Stimulated activated naive B cell treated with anti-CD40 and anti-IgM and Interleukin-4, amounts not matched to agents 10 μg/mL and 1 μg/mL and 100 μg/mL, for 72 hours (primary cell): ENCODE data around the gene POU2F1.
A peak's percentile ranks its signal among the peaks of the same experiment; 100 is the strongest.
"Not testable (repeated sequence)": the region's sequence is repeated elsewhere in the genome, so short reads cannot be mapped to it uniquely, and the experiment has no call there.

Experiments used
- ATAC-seq, 2 donors: fragments of 150-1000 bp; cut with Tn5 transposase; replicated peaks; 2 replicates each; pipeline ENCODE4 v1.10.0; 2021; ENCODE audit warnings: moderate library complexity in 1 of 2
- DNase-seq: peaks from one replicate; pipeline ENCODE4 v3.0.0; 2021
- H3K27ac Mint-ChIP-seq: one replicate; pipeline ENCODE4 v1.8.0; 2022; ENCODE audit warnings: mild to moderate bottlenecking, mixed read lengths
- H3K27me3 Mint-ChIP-seq, 2 donors: one replicate each; pipeline ENCODE4 v1.8.0; 2022; ENCODE audit warnings: mixed read lengths in 2 of 2
- H3K36me3 Mint-ChIP-seq, 2 donors: one replicate each; pipeline ENCODE4 v1.8.0; 2022; ENCODE audit warnings: mixed read lengths in 2 of 2, mild to moderate bottlenecking in 1 of 2
- H3K4me1 Mint-ChIP-seq, 2 donors: one replicate each; pipeline ENCODE4 v1.8.0; 2022; ENCODE audit warnings: mixed read lengths in 2 of 2, mild to moderate bottlenecking in 1 of 2
- H3K4me3 Mint-ChIP-seq, 2 donors: one replicate each; pipeline ENCODE4 v1.8.0; 2022; ENCODE audit warnings: mild to moderate bottlenecking in 2 of 2, mixed read lengths in 2 of 2, moderate library complexity in 1 of 2
- H3K9me3 Mint-ChIP-seq, 2 donors: one replicate each; pipeline ENCODE4 v1.8.0; 2022; ENCODE audit warnings: mixed read lengths in 2 of 2, mild to moderate bottlenecking in 1 of 2

POU2F1 gene

GRCh38 chr1:167197236-167197635 lies 23.4 kb upstream of the POU2F1 start:
- Mint-ChIP-seq H3K9me3 (no peaks in the 10 kb centered on the region), H3K27me3 (peaks cover 0 to 5% of the 10 kb centered on the region in 2 donors), H3K4me3 (no peak overlapping the region), H3K4me1 (peaks cover 4 to 7% of the 10 kb centered on the region in 2 donors), H3K27ac (no peak overlapping the region), H3K36me3 (no peaks in the 10 kb centered on the region)
- DNase-seq (no peak), ATAC-seq (no peak)

- no peak for DNase-seq
- no peak overlapping the region for H3K27ac Mint-ChIP-seq
Observed at GRCh38 chr1:167197692-167198091, 23.0 kb upstream of the POU2F1 start.

GRCh38 chr1:167198518-167199133 lies 22.1 kb upstream of the POU2F1 start:
- H3K4me1 Mint-ChIP-seq = peaks cover 4 to 7% of the 10 kb centered on the region in 2 donors

More at GRCh38 chr1:167197692-167198091, 23.0 kb upstream of the POU2F1 start:
- H3K27me3 Mint-ChIP-seq = peaks cover 0 to 4% of the 10 kb centered on the region in 2 donors
- ATAC-seq = no peak
- no peak overlapping the region for H3K4me3 Mint-ChIP-seq
- no peaks in the 10 kb centered on the region for H3K9me3 Mint-ChIP-seq
- peaks cover 4 to 7% of the 10 kb centered on the region in 2 donors for H3K4me1 Mint-ChIP-seq
- H3K36me3 Mint-ChIP-seq = no peaks in the 10 kb centered on the region

GRCh38 chr1:167199656-167200055 lies 21.0 kb upstream of the POU2F1 start:
- Mint-ChIP-seq H3K27ac (no peak overlapping the region), H3K4me3 (no peak overlapping the region), H3K4me1 (peaks cover 4 to 7% of the 10 kb centered on the region in 2 donors), H3K27me3 (no peaks in the 10 kb centered on the region), H3K36me3 (peaks cover 0 to 2% of the 10 kb centered on the region in 2 donors), H3K9me3 (no peaks in the 10 kb centered on the region)
- DNase-seq = no peak
- no peak for ATAC-seq

More at GRCh38 chr1:167198518-167199133, 22.1 kb upstream of the POU2F1 start:
- ATAC-seq (no peak), DNase-seq (no peak)
- H3K27me3 Mint-ChIP-seq = no peaks in the 10 kb centered on the region
- H3K4me3 Mint-ChIP-seq = no peak overlapping the region
- H3K36me3 Mint-ChIP-seq = no peaks in the 10 kb centered on the region
- H3K9me3 Mint-ChIP-seq = no peaks in the 10 kb centered on the region
- no peak overlapping the region for H3K27ac Mint-ChIP-seq

GRCh38 chr1:167200272-167200671 lies 20.4 kb upstream of the POU2F1 start:
- H3K9me3 Mint-ChIP-seq = peaks cover 0 to 1% of the 10 kb centered on the region in 2 donors
- no peak overlapping the region for H3K27ac Mint-ChIP-seq
- no peak overlapping the region for H3K4me3 Mint-ChIP-seq
- H3K27me3 Mint-ChIP-seq = no peaks in the 10 kb centered on the region
- no peak for DNase-seq
- peaks cover 0 to 4% of the 10 kb centered on the region in 2 donors for H3K36me3 Mint-ChIP-seq
- ATAC-seq = no peak
- H3K4me1 Mint-ChIP-seq = peaks cover 4 to 7% of the 10 kb centered on the region in 2 donors

GRCh38 chr1:167200749-167201148 lies 19.9 kb upstream of the POU2F1 start:
- H3K27me3 Mint-ChIP-seq = no peaks in the 10 kb centered on the region
- H3K4me1 Mint-ChIP-seq = peaks cover 4 to 7% of the 10 kb centered on the region in 2 donors
- no peak overlapping the region for H3K4me3 Mint-ChIP-seq
- no peak overlapping the region for H3K27ac Mint-ChIP-seq
- H3K36me3 Mint-ChIP-seq = peaks cover 4 to 9% of the 10 kb centered on the region in 2 donors
- no peak for DNase-seq
- peaks cover 0 to 5% of the 10 kb centered on the region in 2 donors for H3K9me3 Mint-ChIP-seq
- no peak for ATAC-seq

GRCh38 chr1:167202049-167202448 lies 18.6 kb upstream of the POU2F1 start:
- H3K4me1 Mint-ChIP-seq = peaks cover 0 to 2% of the 10 kb centered on the region in 2 donors

GRCh38 chr1:167205306-167206050 lies 15.2 kb upstream of the POU2F1 start:
- ATAC-seq, H3K27me3 Mint-ChIP-seq, H3K27ac Mint-ChIP-seq, DNase-seq, H3K4me3 Mint-ChIP-seq, H3K4me1 Mint-ChIP-seq: not testable (repeated sequence)
- Mint-ChIP-seq H3K9me3 (peaks cover 19 to 22% of the 10 kb centered on the region in 2 donors), H3K36me3 (peaks cover 10 to 11% of the 10 kb centered on the region in 2 donors)

More at GRCh38 chr1:167202049-167202448, 18.6 kb upstream of the POU2F1 start:
- H3K9me3 Mint-ChIP-seq = peaks cover 5 to 7% of the 10 kb centered on the region in 2 donors
- ATAC-seq (no peak), DNase-seq (no peak)
- no peak overlapping the region for H3K4me3 Mint-ChIP-seq
- H3K36me3 Mint-ChIP-seq = peaks cover 8 to 10% of the 10 kb centered on the region in 2 donors
- H3K27me3 Mint-ChIP-seq = no peaks in the 10 kb centered on the region
- no peak overlapping the region for H3K27ac Mint-ChIP-seq

- H3K27me3 Mint-ChIP-seq = no peaks in the 10 kb centered on the region
- peaks cover 12% of the 10 kb centered on the region in 2 donors for H3K36me3 Mint-ChIP-seq
- peaks cover 6% of the 10 kb centered on the region in 2 donors for H3K4me1 Mint-ChIP-seq
- no peak for ATAC-seq
- no peak for DNase-seq
- no peak overlapping the region for H3K4me3 Mint-ChIP-seq
- H3K27ac Mint-ChIP-seq = no peak overlapping the region
- peaks cover 19 to 22% of the 10 kb centered on the region in 2 donors for H3K9me3 Mint-ChIP-seq
Observed at GRCh38 chr1:167206166-167206835, 14.4 kb upstream of the POU2F1 start.

GRCh38 chr1:167207940-167208623 lies 12.6 kb upstream of the POU2F1 start:
- H3K4me3 Mint-ChIP-seq = no peak overlapping the region
- DNase-seq (no peak), ATAC-seq (no peak)
- H3K4me1 Mint-ChIP-seq = peaks cover 6% of the 10 kb centered on the region in 2 donors
- H3K9me3 Mint-ChIP-seq = peaks cover 19 to 22% of the 10 kb centered on the region in 2 donors
- peaks cover 12 to 15% of the 10 kb centered on the region in 2 donors for H3K36me3 Mint-ChIP-seq
- H3K27ac Mint-ChIP-seq = peak overlapping the region; percentile 75
- no peaks in the 10 kb centered on the region for H3K27me3 Mint-ChIP-seq

GRCh38 chr1:167208624-167208976 lies 12.1 kb upstream of the POU2F1 start:
- Mint-ChIP-seq H3K36me3 (peaks cover 12 to 15% of the 10 kb centered on the region in 2 donors), H3K27me3 (no peaks in the 10 kb centered on the region), H3K27ac (peak overlapping the region; percentile 75), H3K4me3 (no peak overlapping the region), H3K4me1 (peaks cover 6% of the 10 kb centered on the region in 2 donors), H3K9me3 (peaks cover 19 to 22% of the 10 kb centered on the region in 2 donors)
- ATAC-seq = peak in 1 of 2 donors; percentile 10
- no peak for DNase-seq

- H3K4me3 Mint-ChIP-seq = no peak overlapping the region
- ATAC-seq = peak in 1 of 2 donors; percentile 83
Observed at GRCh38 chr1:167209044-167209443, 11.6 kb upstream of the POU2F1 start.

GRCh38 chr1:167210966-167211674 lies 9.6 kb upstream of the POU2F1 start:
- ATAC-seq = no peak
- Mint-ChIP-seq H3K36me3 (peaks cover 3 to 10% of the 10 kb centered on the region in 2 donors), H3K4me3 (no peak overlapping the region), H3K4me1 (peaks cover 6% of the 10 kb centered on the region in 2 donors), H3K9me3 (peaks cover 16 to 19% of the 10 kb centered on the region in 2 donors), H3K27me3 (no peaks in the 10 kb centered on the region), H3K27ac (no peak overlapping the region)
- DNase-seq = no peak

More at GRCh38 chr1:167209044-167209443, 11.6 kb upstream of the POU2F1 start:
- peaks cover 6% of the 10 kb centered on the region in 2 donors for H3K4me1 Mint-ChIP-seq
- H3K27me3 Mint-ChIP-seq = no peaks in the 10 kb centered on the region
- peak overlapping the region; percentile 75 for H3K27ac Mint-ChIP-seq
- H3K36me3 Mint-ChIP-seq = peaks cover 12 to 15% of the 10 kb centered on the region in 2 donors
- DNase-seq = peak; percentile 6
- peaks cover 19 to 22% of the 10 kb centered on the region in 2 donors for H3K9me3 Mint-ChIP-seq
